HepG2 (cell line): ENCODE data around the gene SBK2. TPM values are rescaled to one million over a fixed set of nuclear protein-coding genes. Genes with fewer than 3 reads are reported as not detected.
A peak's percentile ranks its signal among the peaks of the same experiment; 100 is the strongest.

Source experiments
- AKAP8 ChIP-seq: sonication (generic); formaldehyde crosslinking; IDR thresholded peaks from 2 replicates; pipeline ENCODE4 v1.5.1; 2020; ENCODE audit warnings: mild to moderate bottlenecking, missing genetic modification reagents
- FOXO4 ChIP-seq: sonication (generic); formaldehyde crosslinking; conservative IDR thresholded peaks from 2 replicates; pipeline ENCODE4 v1.8.1; 2023; ENCODE audit warnings: missing genetic modification reagents
- GATAD2A ChIP-seq: IDR thresholded peaks from 2 replicates; pipeline ENCODE4 v1.6.1; 2016
- GTF2F1 ChIP-seq: fragments of 150-350 bp; IDR thresholded peaks from 2 replicates; pipeline ENCODE4 v1.6.1; 2014; ENCODE audit warnings: low read length
- HMG20A ChIP-seq: IDR thresholded peaks from 2 replicates; pipeline ENCODE4 v1.6.1; 2016; ENCODE audit warnings: borderline replicate concordance
- KDM1A ChIP-seq: IDR thresholded peaks from 2 replicates; pipeline ENCODE4 v1.6.1; 2016; ENCODE audit warnings: missing compliant biosample characterization
- NONO ChIP-seq, 2 experiments: fragments of 450-650 bp in 1 of 2; sonication (generic) in 1 of 2; formaldehyde crosslinking in 1 of 2; IDR thresholded peaks in 1 of 2; conservative IDR thresholded peaks in 1 of 2; 2 replicates each; pipeline versions ENCODE4 v1.6.1 to v1.8.0; 2017 to 2022; ENCODE audit warnings: mild to moderate bottlenecking in 1 of 2, missing genetic modification reagents in 1 of 2, moderate library complexity in 1 of 2
- TARDBP ChIP-seq: sonication (generic); formaldehyde crosslinking; IDR thresholded peaks from 2 replicates; pipeline ENCODE4 v1.8.0; 2022; ENCODE audit warnings: mild to moderate bottlenecking, missing genetic modification reagents
- ZNF124 ChIP-seq: sonication (generic); formaldehyde crosslinking; IDR thresholded peaks from 2 replicates; pipeline ENCODE4 v1.4.0; 2020; ENCODE audit warnings: missing genetic modification reagents
- ZNF282 ChIP-seq: fragments of 450-650 bp; IDR thresholded peaks from 2 replicates; pipeline ENCODE4 v1.6.1; 2018; ENCODE audit not compliant: partially characterized antibody
- ZNF343 ChIP-seq: sonication (generic); formaldehyde crosslinking; IDR thresholded peaks from 2 replicates; pipeline ENCODE4 v1.4.0; 2020; ENCODE audit warnings: mild to moderate bottlenecking, missing genetic modification reagents
- ZNF646 ChIP-seq: sonication (generic); formaldehyde crosslinking; IDR thresholded peaks from 2 replicates; pipeline ENCODE4 v1.9.0; 2021; ENCODE audit warnings: mild to moderate bottlenecking, missing genetic modification reagents
- ZNF7 ChIP-seq: IDR thresholded peaks from 2 replicates; pipeline ENCODE4 v1.6.1; 2016; ENCODE audit warnings: missing biosample characterization, missing genetic modification reagents
- ZNF841 ChIP-seq: sonication (generic); formaldehyde crosslinking; IDR thresholded peaks from 2 replicates; pipeline ENCODE4 v1.8.1; 2023; ENCODE audit warnings: missing genetic modification reagents, borderline replicate concordance
- polyA plus RNA-seq, 8 experiments: library from polyadenylated mRNA; depleted of rRNA in 3 of 8; stranded (reverse) in 7 of 8; unstranded in 1 of 8; fragments of >200 nt; fragmentation: Illumina TruSeq in 4 of 8; extraction: Trizol in 4 of 8; gene quantifications; 2 replicates each; pipeline versions ENCODE4 v1.2.1 to v1.2.3, GENCODE V29; 2011 to 2016; ENCODE audit warnings: low read depth in 4 of 8, missing spikeins in 1 of 8, mixed read lengths in 1 of 8; ENCODE audit not compliant: insufficient read depth in 1 of 8
- total RNA-seq, 5 experiments: library from RNA; depleted of rRNA; stranded (reverse); fragments of >200 nt; fragmentation: Illumina TruSeq; extraction: Trizol; gene quantifications; 2 replicates each; pipeline ENCODE4 v1.2.3, GENCODE V29; 2016; ENCODE audit warnings: low read depth in 1 of 5
- TF ChIP-seq, protein P1 (sequence below): sonication (generic); formaldehyde crosslinking; IDR thresholded peaks from 2 replicates; pipeline ENCODE4 v1.4.0; 2020; ENCODE audit warnings: missing genetic modification reagents, borderline replicate concordance

The SBK2 gene
- total and polyA plus RNA-seq, 2 of the 13 experiments (the other 11 are each of a cell fraction or from before 2014, with no cell fraction given): 0.24 TPM; not detected in 1

- TF ChIP-seq ZNF646 (CRISPR knock-in tag) (no peak), NONO (IDR thresholded peaks at IDR 0.05) (no peak), NONO (CRISPR knock-in tag; conservative IDR thresholded peaks at IDR 0.05) (no peak), TARDBP (CRISPR knock-in tag) (no peak), AKAP8 (CRISPR knock-in tag) (no peak), GATAD2A (CRISPR knock-in tag) (peak; percentile 62), ZNF282 (no peak), FOXO4 (CRISPR knock-in tag) (no peak), KDM1A (no peak), ZNF841 (no peak), GTF2F1 (no peak), ZNF343 (CRISPR knock-in tag) (no peak), HMG20A (CRISPR knock-in tag) (peak; percentile 35; the same call in 1 of the 2 replicates), ZNF7 (CRISPR knock-in tag) (no peak), ZNF124 (CRISPR knock-in tag) (no peak)
- TF ChIP-seq, protein P1, sequence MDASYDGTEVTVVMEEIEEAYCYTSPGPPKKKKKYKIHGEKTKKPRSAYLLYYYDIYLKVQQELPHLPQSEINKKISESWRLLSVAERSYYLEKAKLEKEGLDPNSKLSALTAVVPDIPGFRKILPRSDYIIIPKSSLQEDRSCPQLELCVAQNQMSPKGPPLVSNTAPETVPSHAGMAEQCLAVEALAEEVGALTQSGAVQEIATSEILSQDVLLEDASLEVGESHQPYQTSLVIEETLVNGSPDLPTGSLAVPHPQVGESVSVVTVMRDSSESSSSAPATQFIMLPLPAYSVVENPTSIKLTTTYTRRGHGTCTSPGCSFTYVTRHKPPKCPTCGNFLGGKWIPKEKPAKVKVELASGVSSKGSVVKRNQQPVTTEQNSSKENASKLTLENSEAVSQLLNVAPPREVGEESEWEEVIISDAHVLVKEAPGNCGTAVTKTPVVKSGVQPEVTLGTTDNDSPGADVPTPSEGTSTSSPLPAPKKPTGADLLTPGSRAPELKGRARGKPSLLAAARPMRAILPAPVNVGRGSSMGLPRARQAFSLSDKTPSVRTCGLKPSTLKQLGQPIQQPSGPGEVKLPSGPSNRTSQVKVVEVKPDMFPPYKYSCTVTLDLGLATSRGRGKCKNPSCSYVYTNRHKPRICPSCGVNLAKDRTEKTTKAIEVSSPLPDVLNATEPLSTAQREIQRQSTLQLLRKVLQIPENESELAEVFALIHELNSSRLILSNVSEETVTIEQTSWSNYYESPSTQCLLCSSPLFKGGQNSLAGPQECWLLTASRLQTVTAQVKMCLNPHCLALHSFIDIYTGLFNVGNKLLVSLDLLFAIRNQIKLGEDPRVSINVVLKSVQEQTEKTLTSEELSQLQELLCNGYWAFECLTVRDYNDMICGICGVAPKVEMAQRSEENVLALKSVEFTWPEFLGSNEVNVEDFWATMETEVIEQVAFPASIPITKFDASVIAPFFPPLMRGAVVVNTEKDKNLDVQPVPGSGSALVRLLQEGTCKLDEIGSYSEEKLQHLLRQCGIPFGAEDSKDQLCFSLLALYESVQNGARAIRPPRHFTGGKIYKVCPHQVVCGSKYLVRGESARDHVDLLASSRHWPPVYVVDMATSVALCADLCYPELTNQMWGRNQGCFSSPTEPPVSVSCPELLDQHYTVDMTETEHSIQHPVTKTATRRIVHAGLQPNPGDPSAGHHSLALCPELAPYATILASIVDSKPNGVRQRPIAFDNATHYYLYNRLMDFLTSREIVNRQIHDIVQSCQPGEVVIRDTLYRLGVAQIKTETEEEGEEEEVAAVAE (CRISPR knock-in tag): no peak
These were observed 8.0 kb upstream of the SBK2 start (continued) for GRCh38 chr19:55544776-55545439.
